Measurements from ENCODE around the gene CACNB4.

DNA sequence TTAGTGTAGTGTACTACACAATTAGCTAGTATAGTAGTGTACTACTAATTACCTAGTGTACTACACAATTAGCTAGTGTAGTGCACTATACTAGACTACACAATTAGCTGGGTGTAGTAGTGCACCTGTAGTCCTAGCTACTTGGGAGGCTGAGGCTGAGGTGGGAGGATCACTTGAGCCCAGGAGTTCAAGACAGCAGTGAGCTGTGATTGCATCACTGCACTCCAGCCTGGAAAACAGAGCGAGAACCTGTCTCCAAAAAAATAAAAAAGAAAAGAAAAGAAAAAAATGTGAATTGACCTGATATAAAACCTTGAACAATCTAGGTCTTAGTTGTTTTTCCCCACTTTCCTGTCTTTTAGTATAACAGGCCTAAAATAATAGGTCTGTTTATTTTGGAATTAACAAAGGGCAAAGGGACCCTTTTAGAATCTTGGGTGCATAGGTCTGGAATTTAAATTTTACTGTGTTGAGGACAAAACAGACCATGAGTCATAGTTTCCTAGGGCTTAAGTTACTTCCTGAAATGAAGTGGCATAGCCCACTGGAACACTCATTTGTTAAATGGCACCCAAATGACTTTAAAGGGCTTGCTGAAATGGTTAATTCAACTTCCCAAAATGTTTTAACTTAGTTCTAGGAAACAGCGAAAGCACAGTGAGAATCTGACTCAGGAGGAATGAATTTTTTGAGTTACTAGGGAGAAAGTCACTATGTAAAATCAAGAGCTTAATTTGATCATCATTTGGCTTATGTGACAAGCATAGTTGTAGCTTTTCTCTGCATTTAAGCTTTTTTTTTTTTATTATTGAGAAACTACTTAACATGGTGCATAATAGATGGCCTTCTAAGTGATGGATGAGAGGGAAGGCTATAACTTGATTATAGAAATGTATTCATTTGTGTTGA lies 219.9 kb downstream of the CACNB4 start:
- TF ChIP-seq GATA2 (IDR thresholded peaks at IDR 0.05; ENCODE audit: low read depth, low read length) (no peak), GATA3 (IDR thresholded peaks at IDR 0.05; ENCODE audit: low read depth, low read length) (no peak)
